ENCODE measurements around the gene IL1R2.

Gene IL1R2

GRCh38 chr2:101991721-101992145 is at the start of gene IL1R2:
Gene IL1R2, plus strand, starts transcription at chr2:101991960. Its CDS starts 16,616 bp downstream, at chr2:102008576.
- DNase-seq, result no peak

GRCh38 chr2:101942851-101943250 is 48.9 kb upstream of the IL1R2 start:
- DNase-seq, result no peak

- no peak for DNase-seq
Observed at GRCh38 chr2:101946372-101947039, 45.3 kb upstream of the IL1R2 start.

- no peak for DNase-seq
Observed at GRCh38 chr2:101947374-101947773, 44.4 kb upstream of the IL1R2 start.

GRCh38 chr2:101948625-101949155 is 43.1 kb upstream of the IL1R2 start:
- no peak for DNase-seq

- no peak for DNase-seq
Observed at GRCh38 chr2:101949304-101949703, 42.5 kb upstream of the IL1R2 start.

GRCh38 chr2:101951296-101951695 is 40.5 kb upstream of the IL1R2 start:
- DNase-seq, result no peak

GRCh38 chr2:101952551-101952950 is 39.2 kb upstream of the IL1R2 start:
- no peak for DNase-seq

- DNase-seq, result no peak
Observed at GRCh38 chr2:101956465-101957438, 35.0 kb upstream of the IL1R2 start.

GRCh38 chr2:101958061-101958460 is 33.7 kb upstream of the IL1R2 start:
- DNase-seq, result no peak

- no peak for DNase-seq
Observed at GRCh38 chr2:101960819-101961337, 30.9 kb upstream of the IL1R2 start.

GRCh38 chr2:101961338-101962191 is 30.2 kb upstream of the IL1R2 start:
- DNase-seq, result peak in 1 of 2 donors; percentile 73

GRCh38 chr2:101962309-101962708 is 29.5 kb upstream of the IL1R2 start:
- no peak for DNase-seq

GRCh38 chr2:101963198-101963597 is 28.6 kb upstream of the IL1R2 start:
- DNase-seq, result no peak

GRCh38 chr2:101967826-101968513 is 23.8 kb upstream of the IL1R2 start:
- DNase-seq, result no peak

GRCh38 chr2:101969723-101970122 is 22.0 kb upstream of the IL1R2 start:
- no peak for DNase-seq

GRCh38 chr2:101970901-101971300 is 20.9 kb upstream of the IL1R2 start:
- DNase-seq, result no peak

GRCh38 chr2:101971836-101972235 is 19.9 kb upstream of the IL1R2 start:
- DNase-seq, result no peak

GRCh38 chr2:101972621-101973434 is 18.9 kb upstream of the IL1R2 start:
- peak; percentile 17 to 71 for DNase-seq

- DNase-seq, result no peak
Observed at GRCh38 chr2:101974663-101975062, 17.1 kb upstream of the IL1R2 start.

Measured in bone marrow (tissue), 2 donors.